GM19239 (cell line): ENCODE data around the gene PUS3.
"Not testable (repeated sequence)": the region's sequence is repeated elsewhere in the genome, so short reads cannot be mapped to it uniquely, and the experiment has no call there.

ENCODE experiments used
- DNase-seq: peaks from one replicate; pipeline ENCODE4 v3.0.0; 2011; ENCODE audit warnings: low spot score; ENCODE audit not compliant: insufficient read length
- FAIRE-seq: peaks from 2 replicates; lab custom pipeline; 2011; peaks lifted over from hg19 to GRCh38; lab: Jason Lieb, UNC

PUS3 gene

DNA sequence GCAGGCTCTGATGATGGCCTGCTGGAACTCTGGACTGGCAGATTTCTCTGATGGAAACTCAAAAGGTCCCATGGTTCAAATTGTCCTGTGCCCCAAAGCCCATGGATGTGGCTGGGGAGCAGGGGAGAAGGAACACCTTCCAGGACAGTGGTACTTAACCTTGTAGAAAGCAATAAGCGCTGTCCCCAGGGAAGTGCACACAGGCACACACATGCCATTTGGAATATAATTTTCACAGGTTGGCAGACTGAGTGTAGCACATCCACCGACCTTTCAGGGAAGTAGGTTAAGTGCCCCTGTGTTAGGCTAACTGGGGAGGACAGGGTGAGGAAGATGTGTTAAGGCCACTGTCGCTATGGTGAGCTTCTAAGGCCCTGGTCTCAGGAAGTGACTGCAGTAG is 19.1 kb upstream of the PUS3 start:
- DNase-seq, result no peak
- no peak for FAIRE-seq

GRCh38 chr11:125921042-125921441 is 18.0 kb upstream of the PUS3 start:
- FAIRE-seq, result no peak
- DNase-seq, result no peak

DNA sequence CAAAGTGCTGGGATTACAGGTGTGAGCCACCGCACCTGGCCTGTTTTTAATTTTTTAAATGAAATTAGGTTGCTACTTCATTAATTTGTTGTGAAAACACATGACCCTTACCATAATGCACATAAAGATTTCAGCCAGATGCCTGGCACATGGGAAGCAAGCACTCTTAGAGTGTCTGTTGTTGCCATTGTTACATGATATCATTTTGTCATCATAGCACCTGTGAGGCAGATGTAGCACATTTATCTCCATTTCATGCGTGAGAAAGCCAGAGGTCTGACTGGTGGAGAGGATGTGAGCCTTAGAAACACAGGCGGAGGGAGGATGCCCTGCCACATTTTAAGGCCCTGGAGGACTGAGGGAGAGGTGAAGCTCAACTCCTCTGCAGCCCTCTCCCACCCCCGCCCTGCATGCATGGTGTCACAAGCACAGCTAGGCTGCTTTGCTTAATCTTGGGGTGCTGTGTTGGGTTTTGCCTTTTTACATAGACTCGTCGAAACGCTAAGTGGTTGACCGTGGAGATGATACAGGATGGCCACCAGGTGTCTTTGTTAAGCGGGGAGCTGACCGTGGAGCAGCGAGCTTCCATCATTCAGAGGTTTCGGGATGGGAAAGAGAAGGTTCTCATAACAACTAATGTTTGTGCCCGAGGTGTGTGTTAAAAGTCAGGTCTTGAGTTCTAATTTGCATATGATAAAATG is 15.3 kb upstream of the PUS3 start:
- no peak for DNase-seq
- no peak for FAIRE-seq

- no peak for FAIRE-seq
Observed at GRCh38 chr11:125916683-125917347, 13.8 kb upstream of the PUS3 start.

GRCh38 chr11:125914601-125915000 is 11.6 kb upstream of the PUS3 start:
- DNase-seq, FAIRE-seq: not testable (repeated sequence)

More at GRCh38 chr11:125916683-125917347, 13.8 kb upstream of the PUS3 start:
- DNase-seq, result no peak

GRCh38 chr11:125910226-125910849 is 7.3 kb upstream of the PUS3 start:
- FAIRE-seq (no peak), DNase-seq (no peak)

DNA sequence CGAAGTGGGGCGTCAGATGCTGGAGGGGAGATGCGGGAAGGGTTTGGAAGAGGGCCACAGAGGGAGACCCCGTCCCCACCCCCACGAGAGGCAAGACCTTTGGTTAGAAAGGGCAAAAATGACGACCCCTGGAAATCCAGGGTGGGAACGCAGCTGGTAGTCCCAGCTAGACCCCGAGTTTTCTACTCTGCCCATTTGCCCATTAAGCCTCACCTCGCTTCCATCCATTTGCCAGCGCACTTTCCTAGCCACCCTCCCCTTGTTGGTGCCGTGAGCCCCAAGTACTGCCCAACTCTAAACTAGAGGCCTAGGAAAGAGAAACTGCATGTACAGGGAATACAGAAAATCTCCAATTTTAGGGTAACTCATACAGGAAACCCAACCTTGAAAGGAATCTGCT is 1.7 kb upstream of the PUS3 start:
- FAIRE-seq (no peak), DNase-seq (no peak)

- no peak for FAIRE-seq
- no peak for DNase-seq
Observed at GRCh38 chr11:125903711-125904659, 979 bp upstream of the PUS3 start, which contains the start of gene DDX25. Gene DDX25 (plus strand): TSS chr11:125904508. CDS start chr11:125904518, 10 bp downstream.

DNA sequence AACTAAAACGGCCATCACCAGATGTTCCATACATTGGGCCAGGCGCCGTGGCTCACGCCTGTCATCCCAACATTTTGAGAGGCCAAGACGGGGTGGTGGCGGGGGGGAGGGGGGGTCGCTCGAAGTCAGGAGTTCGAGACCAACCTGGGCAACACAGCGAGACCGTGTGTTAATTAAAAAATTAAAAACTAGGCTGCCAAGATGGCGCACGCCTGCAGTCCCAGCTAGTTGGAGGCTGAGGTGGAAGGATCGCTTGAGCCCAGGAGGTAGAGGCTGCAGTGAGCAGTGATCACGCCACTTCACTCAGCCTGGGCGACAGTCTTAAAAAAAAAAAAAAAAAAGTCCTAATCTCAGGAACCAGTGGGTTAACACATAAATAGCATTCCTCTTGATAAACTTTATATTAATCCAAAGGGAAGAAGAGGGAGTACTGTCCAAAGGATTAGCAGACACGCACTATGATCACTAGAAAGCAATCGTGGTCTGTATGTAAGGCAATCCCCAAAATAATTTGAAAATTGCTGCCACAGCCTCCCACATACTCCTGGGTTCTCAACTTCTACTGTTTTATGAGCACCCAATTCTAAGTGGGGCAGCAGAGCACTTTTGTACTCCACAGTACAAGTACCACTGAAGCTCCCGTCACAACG is 604 bp downstream of the PUS3 start:
- FAIRE-seq, result no peak

GRCh38 chr11:125901872-125902271 is 1.1 kb downstream of the PUS3 start:
- FAIRE-seq, result no peak
- no peak for DNase-seq

More for the DNA sequence above, 604 bp downstream of the PUS3 start:
- no peak for DNase-seq

GRCh38 chr11:125892994-125893393 is 10.0 kb downstream of the PUS3 start:
- no peak for FAIRE-seq
- DNase-seq, result no peak

- no peak for FAIRE-seq
- no peak for DNase-seq
Observed at GRCh38 chr11:125892071-125892470, 10.9 kb downstream of the PUS3 start.

GRCh38 chr11:125890447-125891100 is 12.4 kb downstream of the PUS3 start:
- no peak for FAIRE-seq
- no peak for DNase-seq

GRCh38 chr11:125887373-125888324 is 15.4 kb downstream of the PUS3 start, which contains the start of gene HYLS1:
Gene HYLS1 (plus strand): TSS chr11:125887668. CDS start chr11:125899369, 11,701 bp downstream.
- peak; percentile 76 for DNase-seq
- peak; percentile 92 for FAIRE-seq

DNA sequence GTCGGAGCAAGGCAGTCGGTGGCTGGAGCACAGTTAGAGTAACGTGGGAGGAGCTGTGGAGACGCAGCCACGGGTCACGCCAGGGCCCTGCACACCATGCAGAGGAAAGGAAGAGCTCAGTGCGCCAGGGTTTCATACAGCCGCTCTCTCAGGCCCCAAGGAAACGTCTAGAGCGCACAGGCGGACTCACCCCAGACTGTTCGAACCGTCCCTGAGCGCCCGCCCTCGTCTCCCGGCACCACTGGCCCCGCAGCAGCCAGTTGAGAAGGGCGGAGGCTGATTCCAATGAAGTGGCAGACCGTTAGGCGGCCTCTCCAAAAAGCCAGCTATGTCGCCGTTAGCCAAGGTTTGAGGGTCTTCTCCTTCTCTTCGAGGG is 16.0 kb downstream of the PUS3 start:
- FAIRE-seq (no peak), DNase-seq (peak; percentile 18)

DNA sequence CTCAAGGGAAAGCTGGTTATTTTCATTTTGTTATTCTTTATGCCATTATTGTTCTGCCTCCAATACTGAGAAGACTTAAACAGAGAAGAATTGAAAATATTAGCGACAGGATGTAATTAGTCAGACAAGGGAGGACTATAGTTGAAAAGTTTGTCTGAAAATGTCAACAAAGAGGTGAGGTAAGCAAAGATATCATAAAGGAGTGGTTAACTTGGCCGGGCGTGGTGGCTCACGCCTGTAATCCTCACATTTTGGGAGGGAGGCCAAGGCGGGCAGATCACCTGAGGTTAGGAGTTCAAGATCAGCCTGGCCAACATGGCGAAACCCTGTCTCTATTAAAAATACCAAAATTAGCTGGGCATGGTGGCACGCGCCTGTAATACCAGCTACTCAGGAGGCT is 19.6 kb downstream of the PUS3 start:
- FAIRE-seq (no peak), DNase-seq (no peak)

GRCh38 chr11:125881291-125881690 is 21.7 kb downstream of the PUS3 start:
- DNase-seq (no peak), FAIRE-seq (no peak)

GRCh38 chr11:125874556-125875124 is 28.4 kb downstream of the PUS3 start:
- FAIRE-seq (peak; percentile 92), DNase-seq (peak; percentile 24)
